GM19372 (cell line): ENCODE results near the gene IRF1.
"Not testable (repeated sequence)": the region's sequence is repeated elsewhere in the genome, so short reads cannot be mapped to it uniquely, and the experiment has no call there.

Experiments used
- ATAC-seq: cut with Tn5 transposase; IDR thresholded peaks from one replicate; pipeline ENCODE4 v1.9.1; 2021; ENCODE audit warnings: mild to moderate bottlenecking, low read depth, moderate library complexity; ENCODE audit not compliant: unreplicated experiment

The IRF1 gene

DNA sequence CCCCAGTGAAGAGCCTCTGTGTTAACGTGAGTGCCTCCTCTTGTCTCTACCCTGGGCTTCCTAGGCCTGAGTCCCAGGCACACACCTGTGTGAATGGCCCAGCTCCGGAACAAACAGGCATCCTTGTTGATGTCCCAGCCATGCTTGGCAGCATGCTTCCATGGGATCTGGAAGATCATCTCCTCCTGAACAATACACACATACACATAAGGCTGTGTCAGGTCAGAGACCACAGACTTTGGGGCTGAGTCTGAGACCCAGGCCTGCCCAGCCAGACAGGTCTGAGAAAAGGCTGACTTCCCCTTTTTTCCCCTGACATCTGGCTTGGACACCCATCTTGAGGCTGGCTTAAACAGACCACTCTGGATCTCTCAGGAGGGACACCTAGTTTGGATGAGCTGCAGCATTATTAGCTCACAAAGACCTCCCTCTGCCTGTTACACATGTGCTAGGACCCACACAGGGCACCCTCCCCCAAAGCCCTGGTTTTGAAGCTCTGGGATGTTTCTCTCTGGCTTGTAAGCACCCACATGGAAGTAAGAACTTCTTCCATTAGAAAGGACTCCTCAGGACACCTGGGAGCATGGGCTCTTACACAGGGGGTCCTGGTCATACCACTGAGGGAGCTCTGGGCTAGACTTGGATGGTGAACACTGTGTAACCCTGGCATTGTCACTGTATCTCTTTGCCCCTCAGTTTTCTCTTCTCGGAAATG lies 2.6 kb downstream of the IRF1 start:
- no peak for ATAC-seq

DNA sequence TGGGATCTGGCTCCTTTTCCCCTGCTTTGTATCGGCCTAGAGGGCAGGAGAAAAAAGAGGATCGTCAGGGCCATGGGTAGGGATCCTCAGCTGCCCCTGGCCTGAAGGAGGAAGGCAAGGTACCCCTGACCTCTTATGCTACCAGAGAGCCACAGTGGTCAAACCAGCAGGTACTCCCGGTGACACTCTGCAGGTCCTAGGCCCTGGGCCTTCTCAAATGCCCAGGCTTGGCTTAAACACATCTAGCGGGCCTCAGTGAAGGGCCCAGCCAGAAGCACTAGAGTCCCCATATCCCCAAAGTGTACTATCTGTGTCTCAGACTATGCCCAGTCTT lies 3.5 kb downstream of the IRF1 start:
- ATAC-seq = no peak

DNA sequence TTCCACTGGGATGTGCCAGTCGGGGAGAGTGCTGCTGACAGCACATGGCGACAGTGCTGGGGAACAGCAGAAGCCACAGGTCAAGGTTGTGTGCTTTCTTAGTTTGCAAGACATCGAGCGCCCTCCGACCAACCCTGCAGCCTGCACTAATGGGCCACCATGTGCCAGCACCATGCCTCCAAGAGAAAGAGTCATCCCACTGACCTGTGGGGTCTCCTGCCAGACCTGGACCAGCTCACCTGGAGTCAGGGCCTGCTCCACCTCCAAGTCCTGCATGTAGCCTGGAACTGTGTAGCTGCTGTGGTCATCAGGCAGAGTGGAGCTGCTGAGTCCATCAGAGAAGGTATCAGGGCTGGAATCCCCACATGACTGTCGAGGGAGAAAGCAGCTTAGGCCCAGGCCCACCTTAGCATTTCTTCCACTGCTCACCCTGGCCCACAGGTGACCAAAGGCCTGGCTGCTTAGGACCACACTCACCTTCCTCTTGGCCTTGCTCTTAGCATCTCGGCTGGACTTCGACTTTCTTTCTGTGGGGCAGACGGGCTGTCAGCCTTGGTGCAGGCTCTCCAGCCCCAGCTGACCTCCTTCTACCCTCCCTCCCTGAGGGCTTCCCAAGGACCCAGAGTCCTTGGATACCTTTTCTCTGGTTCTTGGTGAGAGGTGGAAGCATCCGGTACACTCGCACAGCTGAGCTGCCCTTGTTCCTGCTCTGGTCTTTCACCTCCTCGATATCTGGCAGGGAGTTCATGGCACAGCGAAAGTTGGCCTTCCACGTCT lies 4.1 kb downstream of the IRF1 start:
- ATAC-seq = no peak

DNA sequence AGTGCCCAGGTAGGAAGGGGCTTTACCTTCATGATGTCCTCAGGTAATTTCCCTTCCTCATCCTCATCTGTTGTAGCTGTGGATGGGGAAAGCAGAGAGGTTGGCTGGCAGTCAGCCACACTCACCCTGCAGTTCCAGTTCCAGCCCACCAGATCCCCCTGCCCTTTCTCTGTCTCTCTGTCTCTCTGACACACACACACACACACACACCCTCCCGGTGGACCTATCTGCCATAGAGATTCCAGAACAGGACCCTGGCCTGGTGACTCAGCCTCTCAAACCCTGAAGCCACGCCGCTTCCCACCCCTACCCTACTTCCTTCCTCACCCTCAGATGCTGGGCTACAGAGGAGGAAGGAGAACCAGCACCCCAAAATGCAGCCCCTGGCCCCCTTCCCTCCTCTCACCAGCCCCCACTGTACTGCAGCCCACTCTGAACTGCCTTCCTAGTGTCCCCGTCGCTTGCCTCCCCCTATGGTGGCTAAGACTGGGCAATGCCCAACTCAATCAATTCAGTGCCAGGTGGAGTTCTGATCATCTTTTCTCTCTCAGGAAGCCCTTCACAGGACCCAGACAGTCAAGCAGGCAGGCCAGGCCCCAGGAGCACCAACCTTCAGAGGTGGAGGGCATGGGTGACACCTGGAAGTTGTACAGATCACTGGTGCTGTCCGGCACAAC lies 4.8 kb downstream of the IRF1 start:
- ATAC-seq = no peak

DNA sequence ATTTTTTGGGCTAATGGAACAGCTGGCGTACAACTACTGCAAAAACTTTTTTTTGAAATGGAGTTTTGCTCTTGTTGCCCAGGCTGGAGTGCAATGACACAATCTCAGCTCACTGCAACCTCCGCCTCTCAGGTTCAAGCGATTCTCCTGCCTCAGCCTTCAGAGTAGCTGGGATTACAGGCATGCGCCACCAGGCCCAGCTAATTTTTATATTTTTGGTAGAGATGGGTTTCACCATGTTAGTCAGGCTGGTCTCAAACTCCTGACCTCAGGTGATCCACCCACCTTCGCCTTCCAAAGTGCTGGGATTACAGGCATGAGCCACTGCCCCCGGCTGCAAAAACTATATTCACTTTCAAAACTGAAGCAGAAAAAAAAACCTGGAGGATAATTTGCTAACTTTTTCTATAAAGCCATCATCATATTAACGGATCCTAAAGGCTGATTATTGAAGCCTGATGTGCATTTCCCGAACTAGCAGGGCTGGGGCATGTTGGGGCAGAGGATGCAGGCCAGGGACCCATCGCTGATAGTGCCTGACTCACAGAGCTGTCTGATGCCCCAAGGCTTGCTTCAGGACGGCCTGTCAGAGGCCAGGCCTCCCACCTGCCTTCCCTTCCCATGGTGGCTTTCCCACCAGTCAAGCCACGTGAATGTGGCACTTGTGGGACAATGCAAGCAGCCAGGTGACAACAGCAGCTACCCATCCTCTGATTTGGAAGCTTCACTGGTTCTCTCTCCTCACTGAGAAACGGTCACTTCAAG lies 5.5 kb downstream of the IRF1 start:
- not testable (repeated sequence) for ATAC-seq

DNA sequence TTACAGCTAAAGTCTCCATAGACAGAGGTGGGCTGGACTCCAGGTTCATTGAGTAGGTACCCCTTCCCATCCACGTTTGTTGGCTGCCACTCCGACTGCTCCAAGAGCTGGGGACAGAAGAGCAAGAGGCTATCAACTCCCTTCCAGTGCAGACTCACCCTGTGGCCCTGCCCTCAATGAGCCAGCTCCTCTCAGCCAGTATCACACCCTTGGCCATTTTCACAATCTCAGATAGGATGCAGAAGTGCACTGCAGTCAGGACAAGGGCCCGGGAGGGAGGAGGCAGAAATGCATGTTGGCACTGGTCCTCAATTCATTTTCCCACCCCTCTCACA lies 6.2 kb downstream of the IRF1 start:
- no peak for ATAC-seq

DNA sequence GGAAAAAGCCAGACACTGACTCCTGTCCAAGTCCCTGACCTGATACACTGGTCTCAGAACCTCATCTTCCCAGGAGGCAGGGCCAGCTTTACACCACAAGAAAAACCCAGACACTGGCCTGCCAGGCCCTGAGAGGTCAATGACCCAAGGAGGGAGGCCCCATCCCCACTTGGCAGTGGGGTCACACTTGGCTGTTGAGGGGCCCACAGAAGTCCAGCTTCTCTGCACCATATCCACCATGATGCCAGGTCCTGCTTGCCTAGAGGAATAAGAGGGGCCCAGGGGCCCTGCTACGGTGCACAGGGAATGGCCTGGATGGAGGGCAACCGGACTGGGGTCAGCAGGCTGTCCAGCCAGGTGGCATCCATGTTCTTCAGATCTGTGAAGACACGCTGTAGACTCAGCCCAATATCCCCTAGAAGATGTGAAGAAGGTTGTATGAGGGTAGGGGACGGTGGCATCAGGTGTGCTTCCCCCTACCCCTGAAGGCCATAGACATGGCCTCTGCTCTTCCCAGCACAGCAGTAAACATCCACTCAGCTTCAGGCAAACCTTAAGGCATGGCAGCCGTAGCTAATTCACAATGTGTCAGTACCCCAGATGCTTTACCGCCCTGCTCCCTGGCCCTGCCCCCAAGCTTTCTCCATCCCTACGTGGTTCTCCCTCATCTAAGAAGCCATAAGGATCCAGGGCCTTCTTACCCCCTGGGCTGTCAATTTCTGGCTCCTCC lies 6.7 kb downstream of the IRF1 start:
- ATAC-seq = no peak

DNA sequence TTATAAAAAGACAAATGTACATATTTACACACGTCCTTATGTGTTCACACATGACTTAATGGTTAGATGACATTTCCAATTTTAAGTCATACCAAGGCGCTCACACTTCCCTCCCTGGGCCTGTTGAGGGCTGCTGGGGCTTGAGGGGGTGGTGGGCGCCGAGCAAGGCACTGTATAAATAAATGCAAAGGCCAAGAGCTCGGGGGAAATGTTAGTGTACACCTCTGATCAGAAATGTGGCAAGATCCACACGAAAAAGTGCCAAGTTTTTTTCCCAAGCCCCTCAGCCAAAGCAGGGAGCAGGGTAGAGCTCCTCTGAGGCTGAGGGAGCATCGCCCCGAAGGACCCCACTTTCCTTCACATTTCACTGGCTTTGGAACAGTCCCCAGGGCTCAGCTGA lies 7.5 kb downstream of the IRF1 start:
- ATAC-seq = no peak

DNA sequence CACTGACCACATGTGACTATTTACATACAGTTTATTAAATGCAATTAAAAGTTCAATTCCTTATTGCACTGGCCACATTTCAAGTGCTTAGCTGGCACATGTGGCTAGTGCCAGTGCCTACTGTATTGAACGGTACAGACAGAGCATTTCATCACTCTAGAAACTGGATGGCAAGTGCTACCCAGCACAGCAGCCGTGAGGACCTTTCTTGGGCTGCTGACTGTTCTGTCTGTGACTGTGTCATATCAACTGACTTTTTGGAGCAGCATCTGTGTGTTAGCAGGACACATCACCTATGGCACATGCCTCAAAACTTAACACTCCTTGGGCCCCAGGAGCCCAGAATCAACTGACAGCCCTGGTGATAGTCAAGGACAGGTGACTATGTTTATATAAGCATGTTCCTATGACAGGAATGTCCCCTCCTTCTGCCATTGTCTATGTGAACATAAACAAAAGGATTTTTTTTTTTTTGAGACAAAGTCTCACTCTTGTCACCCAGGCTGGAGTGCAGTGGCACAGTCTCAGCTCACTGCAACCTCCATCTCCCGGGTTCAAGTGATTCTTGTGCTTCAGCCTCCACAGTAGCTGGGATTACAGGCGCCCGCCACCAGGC lies 8.9 kb downstream of the IRF1 start:
- no peak for ATAC-seq

DNA sequence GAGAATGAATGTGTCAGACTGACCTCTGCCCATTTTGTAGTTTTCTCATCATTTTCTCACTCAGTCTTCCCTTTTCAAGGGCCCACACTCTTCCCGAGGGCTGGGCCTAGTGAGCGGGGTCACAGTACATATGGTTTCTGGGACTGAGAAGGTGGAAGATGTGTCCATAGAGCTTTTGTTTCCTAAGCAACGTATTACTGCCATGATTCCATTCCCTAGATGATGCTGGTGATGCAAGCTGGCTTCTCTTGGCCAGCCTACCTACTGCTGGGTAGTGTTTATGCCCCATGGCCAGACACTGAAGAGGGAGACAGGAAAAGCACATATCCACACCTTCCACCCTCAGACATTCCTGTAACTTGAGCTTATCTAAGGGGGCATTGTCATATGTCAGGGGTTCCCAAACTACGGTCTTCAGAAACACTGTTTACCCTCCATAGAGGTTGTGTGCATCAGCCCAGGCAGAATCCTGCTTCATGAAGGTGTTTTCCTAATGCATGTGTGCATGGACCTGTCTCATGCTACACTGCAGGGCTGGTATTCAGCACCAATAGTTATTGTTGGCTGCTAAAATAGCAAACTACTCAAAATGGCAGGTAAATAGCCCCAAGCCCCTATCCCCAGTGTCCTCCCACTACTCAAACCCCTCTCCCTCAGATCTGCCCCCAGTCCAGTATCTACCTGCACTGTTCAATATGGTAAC lies 9.5 kb downstream of the IRF1 start:
- ATAC-seq = no peak

DNA sequence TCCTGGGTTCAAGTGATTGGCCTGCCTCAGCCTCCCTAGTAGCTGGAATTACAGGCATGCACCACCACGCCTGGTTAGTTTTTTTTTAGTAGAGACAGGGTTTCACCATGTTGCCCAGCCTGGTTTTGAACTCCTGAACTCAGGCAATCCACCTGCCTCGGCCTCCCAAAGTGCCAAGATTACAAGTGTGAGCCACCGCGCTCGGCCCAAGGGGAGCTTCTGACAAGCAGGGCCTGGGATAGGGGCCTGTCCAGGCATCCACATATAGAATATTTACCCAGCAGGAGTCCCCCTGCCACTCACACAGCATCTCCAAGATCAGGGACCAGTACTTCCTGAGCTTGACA lies 10.1 kb downstream of the IRF1 start:
- no peak for ATAC-seq

DNA sequence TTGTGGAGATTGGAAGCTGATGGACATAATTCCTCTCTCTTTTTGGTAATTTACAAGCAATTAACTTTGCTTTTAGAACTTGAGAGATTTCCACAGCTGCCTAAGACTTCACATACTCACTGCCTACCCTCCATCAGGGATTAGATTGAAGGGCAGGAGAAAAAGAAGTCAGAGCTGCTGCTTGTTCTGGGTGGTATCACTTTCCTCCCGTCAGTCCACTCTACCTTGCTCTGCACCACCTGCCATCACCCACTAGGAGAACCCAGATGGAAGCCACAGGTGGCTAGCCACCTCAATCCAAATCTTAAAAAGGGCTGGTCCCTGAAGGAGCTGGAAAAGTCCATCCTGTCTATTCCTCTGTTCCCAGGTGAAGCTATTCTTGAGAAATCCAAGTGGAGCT lies 10.5 kb downstream of the IRF1 start:
- ATAC-seq = no peak

DNA sequence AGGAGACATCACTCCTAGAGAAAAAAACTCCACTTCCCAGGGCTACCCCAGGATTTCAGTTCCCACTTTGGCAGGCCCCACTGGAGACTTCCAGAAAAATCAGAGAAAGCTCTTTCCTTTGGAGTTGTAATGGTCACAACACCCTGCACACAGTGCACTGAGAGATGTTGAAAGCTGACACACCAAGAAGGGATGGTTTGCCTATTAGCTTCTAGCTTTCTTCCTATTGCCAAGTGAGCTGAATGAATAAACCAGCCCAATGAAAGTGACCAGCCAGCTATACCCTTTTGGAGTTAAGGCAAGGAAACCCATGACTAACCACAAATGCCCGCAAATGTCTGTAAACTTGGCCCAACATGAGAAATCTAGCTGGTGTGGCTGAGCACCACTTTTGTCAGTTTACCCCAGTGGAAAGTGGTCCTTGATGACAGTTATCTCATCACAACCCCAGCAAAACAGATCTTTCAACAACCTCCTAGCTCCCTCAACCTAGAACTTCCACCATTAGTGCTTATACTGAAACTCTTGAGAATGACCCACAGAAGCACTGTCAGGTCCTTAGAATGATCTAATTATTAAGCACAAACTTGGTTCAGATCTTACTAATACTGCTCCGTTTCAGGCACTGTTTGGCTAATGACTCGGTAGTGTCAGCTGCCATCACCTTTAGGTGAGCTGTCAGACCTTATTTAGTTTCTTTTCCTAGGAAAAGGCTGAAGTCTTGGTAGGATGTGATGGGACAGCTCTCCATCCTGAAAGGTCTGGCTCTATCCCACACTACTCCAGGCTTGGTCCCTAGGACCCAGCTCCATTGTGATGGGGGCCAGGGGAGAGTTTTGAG lies 11.2 kb downstream of the IRF1 start:
- ATAC-seq = peak; percentile 44

DNA sequence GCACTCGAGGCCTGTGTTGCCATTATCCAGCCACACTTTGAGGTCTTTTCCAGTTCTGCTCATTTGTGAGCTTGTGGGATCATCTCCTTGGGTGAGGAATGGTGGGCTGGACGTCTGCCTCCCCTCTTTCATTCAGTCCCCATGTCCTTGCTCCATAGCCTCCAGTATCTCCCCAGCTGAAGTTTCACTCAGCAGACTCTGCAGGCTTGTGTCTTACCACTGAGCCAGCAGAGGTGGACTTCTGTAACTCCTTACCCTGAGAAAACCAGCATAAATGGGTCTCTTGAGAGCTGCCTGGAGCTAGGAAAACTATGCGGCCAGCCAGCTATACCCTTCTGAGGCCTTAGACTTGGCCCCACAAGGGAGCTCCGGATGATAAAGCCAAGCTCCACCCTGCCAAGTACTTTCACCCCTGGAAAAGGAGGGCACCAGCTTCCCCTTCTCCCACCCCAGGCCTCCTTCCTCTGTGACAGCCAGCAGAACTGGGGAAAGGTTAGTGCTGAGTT lies 12.2 kb downstream of the IRF1 start:
- no peak for ATAC-seq

DNA sequence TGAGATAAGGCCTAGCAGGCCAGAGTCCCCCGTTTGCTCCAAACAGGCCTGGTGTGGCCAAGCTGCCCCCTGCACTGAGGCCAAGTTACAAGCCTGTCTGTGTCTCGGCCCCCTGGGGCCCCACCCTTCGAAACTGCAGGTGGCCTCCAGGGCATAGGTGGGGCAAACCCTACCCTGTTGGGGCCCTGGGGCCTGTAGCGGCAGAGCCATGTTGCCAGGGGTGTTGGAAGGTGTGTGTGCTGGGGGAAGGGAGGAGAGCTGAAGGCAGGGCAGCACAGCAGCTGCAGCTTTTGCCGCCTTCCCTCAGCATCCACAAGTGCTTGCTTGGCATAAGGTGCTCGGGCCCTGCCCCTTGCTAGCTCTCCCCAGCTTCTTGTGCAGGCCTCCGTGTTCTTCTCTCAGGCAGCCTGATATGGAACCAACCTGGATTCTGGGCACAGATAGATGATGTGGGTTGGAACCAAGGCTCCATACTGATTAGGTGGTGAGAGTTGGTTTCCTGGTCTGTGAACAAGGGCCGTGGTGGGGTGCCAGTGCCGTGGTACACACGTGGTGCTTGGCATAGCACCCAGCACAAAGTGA lies 12.7 kb downstream of the IRF1 start:
- ATAC-seq = no peak

DNA sequence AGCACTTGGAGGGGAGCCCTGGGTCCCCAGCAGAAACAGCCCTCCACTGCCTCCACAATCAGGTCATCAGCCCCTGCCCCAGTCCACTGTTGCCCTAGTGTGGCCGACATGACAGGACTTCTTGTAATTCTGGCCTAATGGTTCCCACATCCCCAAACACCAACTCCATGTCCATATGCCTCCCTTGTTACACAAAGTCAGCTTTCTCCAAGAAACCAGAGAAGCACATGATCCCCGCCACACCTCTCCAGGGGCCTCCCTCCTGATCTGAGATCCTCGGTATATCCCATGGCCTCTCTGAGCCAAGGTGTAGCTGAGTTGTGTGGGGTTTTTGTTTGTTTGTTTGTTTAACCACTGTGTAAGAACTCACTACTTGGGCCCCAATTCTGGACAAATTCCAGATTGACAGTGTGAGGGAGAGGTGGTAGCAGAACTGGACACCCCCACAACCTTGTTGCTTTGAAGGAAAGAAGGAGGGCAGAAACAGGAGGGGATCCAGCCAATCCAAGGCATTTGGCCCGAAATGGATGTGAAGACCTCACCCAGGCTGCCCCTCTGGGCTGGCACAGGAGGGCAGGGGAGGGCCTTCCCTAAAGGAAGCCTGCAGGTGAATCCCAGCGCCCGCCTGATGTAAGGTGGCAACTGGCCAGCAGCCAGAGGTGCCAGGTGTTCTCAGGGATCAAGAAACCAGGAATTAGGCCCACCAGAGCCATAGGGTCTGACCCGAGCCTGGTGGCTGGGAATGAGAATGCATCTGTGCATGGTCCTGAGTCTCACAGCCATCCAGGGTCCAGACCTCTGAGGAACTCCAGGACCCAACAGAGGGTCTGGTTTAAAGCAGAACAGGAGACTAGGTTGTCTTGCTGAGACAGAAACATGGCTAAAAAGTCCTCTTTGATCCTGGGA lies 13.4 kb downstream of the IRF1 start:
- ATAC-seq = no peak
